Activated effector memory CD4-positive, alpha-beta T cell treated with anti-CD3 and anti-CD28 coated beads, Interleukin-2, amount 50 U/mL, for 16 hours (primary cell): ENCODE measurements around the gene CA10.

Experiments
- DNase-seq: peaks from one replicate; pipeline ENCODE4 v3.0.0-alpha.2; 2020

The CA10 gene

GRCh38 chr17:51946311-51946710 lies 212.2 kb downstream of the CA10 start:
- no peak for DNase-seq

DNA sequence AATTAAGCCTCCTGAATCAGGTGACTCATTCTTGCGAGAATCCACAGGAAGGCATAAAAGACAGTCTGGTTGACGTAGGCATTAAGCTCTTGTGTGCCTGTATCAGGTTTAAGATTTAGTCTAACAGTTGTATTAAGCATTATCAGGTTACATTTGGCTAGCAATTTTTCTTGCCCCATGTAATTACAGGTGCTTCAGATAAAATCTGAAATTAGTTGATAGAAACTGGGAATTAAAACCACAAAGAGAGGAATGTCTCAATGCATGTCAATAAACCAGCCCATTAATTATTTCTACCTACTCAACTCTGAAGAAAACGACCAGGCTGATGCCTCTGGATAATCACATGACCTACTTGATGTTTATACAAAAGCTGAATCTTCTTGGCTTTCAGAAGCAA lies 217.2 kb downstream of the CA10 start:
- no peak for DNase-seq

DNA sequence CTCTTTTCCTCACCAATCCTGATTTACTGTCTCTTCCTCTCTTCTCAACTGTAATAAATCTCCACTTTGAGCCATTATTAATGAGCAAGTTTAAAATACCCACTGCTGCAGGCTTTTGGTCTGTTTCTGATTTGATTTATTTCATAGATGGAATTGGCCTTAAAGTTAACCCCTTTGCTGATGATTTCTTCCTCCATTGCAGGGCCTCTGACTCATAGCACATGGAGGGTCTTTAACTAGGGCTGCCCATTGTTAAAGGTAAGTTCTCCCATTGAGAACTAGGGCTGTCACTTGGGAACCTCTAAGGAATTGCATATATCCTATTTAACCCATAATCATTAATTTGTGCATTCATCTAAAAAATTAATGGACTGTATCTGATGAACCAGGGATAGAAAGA lies 221.2 kb downstream of the CA10 start:
- DNase-seq: no peak

- no peak for DNase-seq
Measured at GRCh38 chr17:51935477-51935876, 223.0 kb downstream of the CA10 start.

GRCh38 chr17:51933647-51934046 lies 224.9 kb downstream of the CA10 start:
- no peak for DNase-seq

DNA sequence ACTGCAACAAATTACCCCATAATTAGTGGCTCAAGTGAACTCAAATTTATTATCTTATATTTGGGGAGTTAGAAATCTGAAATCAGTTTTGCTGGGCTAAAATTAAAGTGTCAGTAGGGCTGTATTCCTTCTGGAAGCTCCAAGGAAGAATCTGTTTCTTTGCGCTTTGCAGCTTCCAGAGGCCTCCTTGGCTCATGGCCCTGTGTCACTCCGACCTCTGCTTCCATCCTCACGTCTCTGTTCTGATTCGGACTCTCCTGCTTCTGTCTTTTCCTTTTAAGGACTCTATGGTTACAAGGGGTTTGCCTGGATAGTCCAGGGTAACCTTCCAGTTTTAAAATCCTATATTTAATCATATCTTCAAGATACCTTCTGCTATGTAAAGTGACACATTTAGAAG lies 232.1 kb downstream of the CA10 start:
- no peak for DNase-seq

DNA sequence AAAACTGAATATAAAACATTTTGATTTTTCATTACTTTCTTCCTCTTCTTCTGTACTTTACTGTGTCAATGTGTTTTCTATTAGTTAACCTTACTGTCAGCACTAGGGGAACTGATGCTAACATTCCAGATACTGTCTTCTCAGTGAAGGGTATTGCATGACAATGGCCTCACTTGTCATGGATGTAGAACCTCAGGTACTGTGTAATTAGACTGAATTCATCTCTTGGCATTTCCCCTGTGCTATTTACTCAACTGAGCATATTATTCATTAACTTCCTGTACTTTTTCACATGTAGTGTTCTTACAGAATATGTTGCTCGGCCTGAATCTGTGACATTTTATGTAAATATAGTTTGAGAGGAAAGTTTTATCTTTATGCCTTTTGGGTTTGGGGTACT lies 237.0 kb downstream of the CA10 start:
- DNase-seq: no peak

DNA sequence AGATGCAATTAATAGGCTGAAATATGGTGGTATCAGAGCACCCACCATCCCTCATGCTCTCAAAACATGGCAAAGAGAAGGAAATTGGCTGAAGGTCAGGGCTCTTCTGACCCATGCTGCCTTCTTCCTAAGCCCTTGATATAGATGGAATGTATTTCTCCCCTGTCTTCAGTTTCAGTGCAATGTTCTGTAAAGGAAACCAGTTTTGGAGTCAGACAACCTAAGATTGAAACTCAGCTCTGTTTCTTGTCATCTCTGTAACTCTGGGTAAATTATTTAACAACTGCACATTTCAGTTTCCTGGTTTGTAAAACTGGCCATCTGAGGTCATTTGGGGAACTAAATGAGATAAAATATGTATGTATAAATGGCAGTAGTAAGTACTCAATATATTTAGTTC lies 243.9 kb downstream of the CA10 start:
- no peak for DNase-seq

GRCh38 chr17:51913491-51914205 lies 244.9 kb downstream of the CA10 start:
- DNase-seq: no peak

DNA sequence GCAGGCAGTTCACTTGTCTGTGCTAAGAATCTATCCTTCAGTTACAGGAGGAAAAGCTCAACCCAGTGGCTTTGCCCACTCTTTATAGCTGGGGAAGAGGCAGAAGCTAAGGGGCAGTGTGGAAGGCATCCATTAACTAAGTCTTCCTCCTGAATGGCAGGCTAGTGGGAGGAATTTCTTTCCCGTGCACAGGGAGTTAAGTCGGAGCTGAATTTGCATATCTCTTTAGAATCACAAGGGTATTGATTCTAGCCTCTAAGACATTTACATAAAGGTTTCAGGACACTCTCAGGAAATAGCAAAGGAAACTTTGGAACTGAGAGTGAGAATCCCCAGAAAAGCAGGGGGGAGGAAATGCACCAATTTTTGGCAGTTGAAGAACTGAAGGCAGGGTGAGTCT lies 245.6 kb downstream of the CA10 start:
- DNase-seq: no peak

- DNase-seq: no peak
Measured at GRCh38 chr17:51911237-51911636, 247.3 kb downstream of the CA10 start.

- DNase-seq: no peak
Measured at GRCh38 chr17:51909971-51910370, 248.5 kb downstream of the CA10 start.

DNA sequence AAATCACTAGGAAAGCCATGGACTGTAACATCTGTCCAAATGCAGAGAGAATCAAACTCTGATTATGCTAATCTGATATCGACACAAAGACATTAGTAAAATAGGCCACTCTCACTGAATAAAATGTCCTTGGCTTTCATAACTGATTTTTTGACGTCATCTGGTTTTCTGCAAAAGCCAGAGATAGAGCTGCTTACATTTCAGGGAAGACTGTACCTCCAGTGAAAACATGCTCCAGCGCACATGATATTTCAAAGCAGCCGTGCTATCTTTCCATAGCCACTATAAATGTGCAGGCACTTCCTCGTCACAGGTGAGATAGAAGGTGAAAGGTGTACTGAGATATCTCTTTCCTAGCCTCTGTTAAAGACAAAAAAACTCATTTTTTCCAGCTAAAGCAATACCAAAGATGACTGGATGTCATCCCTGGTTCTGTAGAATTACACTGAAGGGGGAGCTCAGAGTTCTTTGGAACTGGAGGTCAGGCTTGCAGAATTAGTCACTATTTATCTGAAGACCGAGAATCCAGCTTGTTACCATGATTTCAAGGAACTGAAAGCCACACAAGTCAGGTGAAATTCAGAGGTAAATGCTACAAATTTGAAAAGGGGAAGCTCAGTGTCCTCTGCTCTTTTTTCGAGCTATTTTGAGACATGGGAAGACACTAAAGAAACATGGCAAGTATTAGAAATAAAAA lies 249.5 kb downstream of the CA10 start:
- DNase-seq: no peak

- no peak for DNase-seq
Measured at GRCh38 chr17:51907041-51907440, 251.5 kb downstream of the CA10 start.

- no peak for DNase-seq
Measured at GRCh38 chr17:51904379-51904778, 254.1 kb downstream of the CA10 start.

- no peak for DNase-seq
Measured at GRCh38 chr17:51901242-51901641, 257.3 kb downstream of the CA10 start.

GRCh38 chr17:51891936-51892335 lies 266.6 kb downstream of the CA10 start:
- no peak for DNase-seq

DNA sequence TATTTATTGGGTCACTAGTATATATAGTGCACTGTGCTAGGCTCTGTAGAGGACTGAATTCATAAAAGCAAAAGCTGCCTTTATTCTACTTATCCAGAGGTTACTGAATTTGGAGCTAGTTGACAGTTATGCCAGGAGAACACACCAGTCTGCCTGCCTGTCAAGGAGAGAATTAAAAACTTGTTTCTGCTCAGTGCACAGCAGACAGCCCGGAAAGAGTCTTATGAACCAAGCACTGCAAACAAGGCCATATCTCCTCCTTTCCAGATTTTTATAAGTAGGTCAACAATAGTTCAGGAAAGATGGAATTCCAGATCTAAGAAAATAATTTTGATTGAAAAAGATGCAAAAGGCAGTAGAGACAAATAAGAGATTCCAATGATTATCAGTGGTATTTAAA lies 267.8 kb downstream of the CA10 start:
- DNase-seq: no peak

- DNase-seq: no peak
Measured at GRCh38 chr17:51888816-51889215, 269.7 kb downstream of the CA10 start.

- DNase-seq: no peak
Measured at GRCh38 chr17:51876986-51877385, 281.5 kb downstream of the CA10 start.

GRCh38 chr17:51873302-51873701 lies 285.2 kb downstream of the CA10 start:
- DNase-seq: no peak

- no peak for DNase-seq
Measured at GRCh38 chr17:51869387-51869786, 289.1 kb downstream of the CA10 start.

- no peak for DNase-seq
Measured at GRCh38 chr17:51860954-51861561, 297.5 kb downstream of the CA10 start.

DNA sequence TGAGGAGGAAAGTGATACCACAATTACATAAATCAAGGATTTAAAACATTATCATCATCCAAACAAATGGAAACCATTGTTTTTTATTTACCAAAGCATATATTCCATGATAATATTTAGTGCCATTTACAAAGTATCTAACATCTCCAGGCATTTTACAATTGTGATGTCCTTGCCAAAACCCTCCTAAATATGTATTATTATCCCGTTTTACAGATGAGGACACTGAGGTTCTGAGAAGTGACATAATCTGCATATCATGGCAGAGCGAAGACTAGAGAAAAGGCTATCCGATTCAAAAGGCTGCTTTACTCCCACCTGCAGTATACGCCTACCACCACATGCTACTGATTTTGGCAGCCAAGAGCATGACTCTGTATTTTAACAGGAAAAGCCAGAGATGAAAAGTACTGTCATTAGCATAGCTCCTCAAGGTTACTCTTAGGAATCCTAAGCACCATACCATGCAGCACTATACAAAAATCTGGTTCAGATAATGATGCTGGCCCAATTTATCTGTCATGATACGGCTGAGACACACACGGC lies 301.4 kb downstream of the CA10 start:
- no peak for DNase-seq
